PFSK-1 (cell line): Measurements from ENCODE around the gene SNX24.

Experiments used
- POLR2AphosphoS5 ChIP-seq: IDR thresholded peaks from 2 replicates; pipeline ENCODE4 v1.6.1; 2012; ENCODE audit warnings: low read depth, mild to moderate bottlenecking, control low read depth, low read length, moderate library complexity
- SIN3A ChIP-seq: IDR thresholded peaks from 2 replicates; pipeline ENCODE4 v1.6.1; 2012; ENCODE audit warnings: mild to moderate bottlenecking, low read length, moderate library complexity, borderline replicate concordance; ENCODE audit not compliant: insufficient read depth

GRCh38 chr5:122896598-122897282 is 51.3 kb downstream of the SNX24 start:
- TF ChIP-seq POLR2AphosphoS5 (no peak), SIN3A (no peak)
